HG03196 (cell line): ENCODE results near the gene CLCN7.

Experiments
- ATAC-seq: cut with Tn5 transposase; IDR thresholded peaks from one replicate; pipeline ENCODE4 v1.9.1; 2021; ENCODE audit not compliant: unreplicated experiment

The CLCN7 gene

DNA sequence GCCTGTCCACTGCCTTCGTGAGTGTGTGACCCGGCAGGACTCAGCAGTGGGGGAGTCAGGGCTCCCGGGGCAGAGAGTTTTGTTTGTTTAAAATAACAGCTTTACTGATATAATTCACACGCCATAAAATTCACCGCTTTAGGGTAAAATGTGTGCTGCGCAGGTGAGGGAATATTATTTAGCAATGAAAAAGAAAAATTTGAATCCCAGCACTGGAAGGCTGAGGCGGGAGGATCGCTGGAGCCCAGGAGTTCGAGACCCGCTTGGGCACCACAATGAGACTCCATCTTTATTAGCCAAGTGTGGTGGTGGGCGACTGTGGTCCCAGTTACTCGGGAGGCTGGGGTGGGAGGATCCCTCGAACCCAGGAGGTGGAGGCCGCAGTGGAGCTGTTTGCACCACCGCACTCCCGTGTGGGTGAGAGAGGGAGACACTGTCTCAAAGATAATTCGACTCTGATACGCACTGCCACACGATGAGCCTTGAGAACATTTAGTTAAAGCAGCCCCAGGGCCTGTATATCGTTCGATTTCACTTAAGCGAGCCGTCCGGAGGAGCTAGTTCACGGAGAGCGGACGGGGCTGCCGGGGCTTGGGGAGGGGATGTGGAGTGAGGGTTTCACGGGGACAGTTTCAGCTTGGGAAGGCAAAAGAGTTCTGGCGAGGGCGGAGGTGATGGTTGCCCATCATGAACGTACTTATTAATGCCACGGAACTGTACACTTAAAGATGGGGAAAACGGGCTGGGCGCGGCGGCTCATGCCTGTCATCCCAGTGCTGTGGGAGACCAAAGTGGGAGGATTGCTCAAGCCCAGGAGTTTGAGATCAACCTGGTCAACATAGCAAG is 28.5 kb upstream of the CLCN7 start:
- no peak for ATAC-seq

DNA sequence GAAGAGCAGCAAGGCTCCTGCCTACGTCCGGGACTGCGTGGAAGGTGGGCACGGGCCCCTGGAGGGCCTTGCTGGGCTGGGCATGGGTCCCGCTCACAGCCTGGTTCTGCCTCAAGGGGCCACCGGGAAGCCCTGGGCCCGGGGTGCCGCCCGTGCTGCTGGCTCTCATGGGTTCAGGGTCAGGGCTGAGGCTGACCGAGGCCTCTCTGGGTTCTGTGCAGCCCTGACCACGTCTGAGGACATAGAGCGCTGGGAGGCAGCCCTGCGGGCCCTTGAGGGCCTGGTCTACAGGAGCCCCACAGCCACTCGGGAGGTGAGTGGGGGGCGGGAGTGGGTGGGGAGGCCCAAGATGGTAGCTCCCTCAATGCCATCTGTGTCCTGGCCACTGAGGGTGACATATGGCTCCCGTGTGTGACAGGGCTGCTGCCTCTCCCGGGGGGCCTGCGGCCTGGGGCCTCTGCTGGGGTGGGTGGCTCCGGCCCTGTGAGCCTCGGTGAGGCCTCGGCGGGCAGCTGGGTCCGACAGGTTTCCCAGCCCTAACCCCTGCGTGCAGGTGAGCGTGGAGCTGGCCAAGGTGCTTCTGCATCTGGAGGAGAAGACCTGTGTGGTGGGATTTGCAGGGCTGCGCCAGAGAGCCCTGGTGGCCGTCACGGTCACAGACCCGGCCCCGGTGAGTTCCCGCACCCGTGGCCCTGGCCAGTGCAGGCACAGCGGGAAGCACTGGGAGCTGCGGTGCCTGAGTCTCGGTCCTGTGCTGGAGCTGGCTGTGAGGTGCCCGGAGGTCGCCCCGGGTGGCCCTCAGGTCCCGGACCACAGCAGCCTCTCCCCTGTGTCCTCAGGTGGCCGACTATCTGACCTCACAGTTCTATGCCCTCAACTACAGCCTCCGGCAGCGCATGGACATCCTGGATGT is 27.5 kb upstream of the CLCN7 start:
- ATAC-seq = no peak

DNA sequence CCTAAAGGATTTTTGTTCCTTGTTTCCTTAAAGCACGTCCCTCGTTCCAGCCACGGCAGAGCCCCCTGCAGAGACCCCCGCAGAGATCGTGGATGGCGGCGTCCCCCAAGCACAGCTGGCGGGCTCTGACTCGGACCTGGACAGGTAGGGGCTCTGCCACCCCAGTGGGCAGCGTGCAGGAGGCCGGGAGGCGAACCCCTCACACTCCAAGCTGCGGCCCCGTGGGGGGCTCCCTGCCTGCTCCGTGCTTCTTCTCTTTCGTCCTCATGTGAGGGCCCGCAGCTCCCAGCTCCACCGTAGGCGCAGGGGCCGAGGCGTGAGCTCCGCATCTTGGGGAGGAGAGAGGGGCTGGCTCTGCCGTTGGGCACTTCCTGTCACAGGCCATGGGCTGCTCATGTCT is 26.8 kb upstream of the CLCN7 start:
- ATAC-seq = no peak

DNA sequence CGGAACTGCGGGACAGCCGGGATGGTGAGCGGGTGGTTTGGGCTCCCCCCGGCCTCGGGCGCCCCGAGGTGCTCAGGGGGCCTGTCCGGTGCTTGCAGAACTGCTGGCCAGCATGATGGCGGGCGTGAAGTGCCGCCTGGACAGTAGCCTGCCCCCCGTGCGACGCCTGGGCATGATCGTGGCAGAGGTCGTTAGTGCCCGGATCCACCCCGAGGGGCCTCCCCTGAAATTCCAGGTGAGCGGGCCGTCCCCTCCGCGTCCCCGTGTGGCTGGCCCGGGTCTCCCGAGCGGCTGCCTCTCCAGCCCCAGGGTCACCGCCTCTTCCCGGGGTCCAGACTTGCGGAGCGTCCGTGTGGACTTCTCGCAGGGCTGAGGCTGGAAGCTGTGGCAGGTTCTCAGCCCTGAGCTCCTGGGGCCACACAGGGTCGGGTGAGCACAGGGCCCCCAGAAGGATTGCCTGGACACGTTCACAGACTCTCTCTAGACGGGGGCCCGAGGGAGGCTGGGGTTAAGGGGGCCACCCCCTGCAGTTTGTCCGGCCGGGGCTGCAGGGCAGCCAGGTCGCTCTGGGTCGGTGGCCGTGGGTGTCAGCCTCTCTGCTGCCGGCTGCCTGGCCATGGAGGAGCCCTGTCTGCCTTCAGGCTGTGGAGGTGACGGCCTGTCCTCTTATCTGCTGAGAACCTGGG is 25.8 kb upstream of the CLCN7 start:
- ATAC-seq = no peak

DNA sequence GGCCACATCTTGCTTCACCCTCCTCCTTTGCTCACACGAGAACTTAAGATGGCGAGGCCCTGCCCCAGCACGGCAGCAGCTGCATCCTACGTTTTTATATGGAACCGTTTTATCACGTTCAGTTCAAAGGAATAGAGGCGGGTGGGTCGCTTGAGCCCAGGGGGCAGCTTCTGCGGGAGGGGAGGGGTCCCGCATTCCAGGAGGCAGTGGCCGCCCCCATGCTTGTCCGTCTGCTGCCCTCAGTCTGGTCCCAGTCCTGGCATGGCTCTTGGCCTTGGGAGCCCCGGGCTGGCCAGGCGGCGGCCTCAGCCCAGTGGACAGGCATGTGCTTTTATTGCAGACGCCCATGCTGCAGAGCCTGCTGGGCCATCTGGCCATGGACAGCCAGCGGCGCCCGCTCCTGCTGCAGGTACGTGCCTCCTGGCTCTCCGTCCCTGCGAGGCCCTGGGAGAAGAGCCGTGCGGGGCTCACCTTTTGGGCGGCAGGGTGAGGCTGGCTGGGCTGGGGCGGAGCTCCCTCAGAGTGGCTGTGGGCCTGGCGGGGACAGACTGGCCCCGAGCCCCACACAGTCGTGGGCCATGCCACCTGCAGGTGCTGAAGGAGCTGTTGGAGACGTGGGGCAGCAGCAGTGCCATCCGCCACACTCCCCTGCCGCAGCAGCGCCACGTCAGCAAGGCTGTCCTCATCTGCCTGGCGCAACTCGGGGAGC is 25.1 kb upstream of the CLCN7 start:
- no peak for ATAC-seq

DNA sequence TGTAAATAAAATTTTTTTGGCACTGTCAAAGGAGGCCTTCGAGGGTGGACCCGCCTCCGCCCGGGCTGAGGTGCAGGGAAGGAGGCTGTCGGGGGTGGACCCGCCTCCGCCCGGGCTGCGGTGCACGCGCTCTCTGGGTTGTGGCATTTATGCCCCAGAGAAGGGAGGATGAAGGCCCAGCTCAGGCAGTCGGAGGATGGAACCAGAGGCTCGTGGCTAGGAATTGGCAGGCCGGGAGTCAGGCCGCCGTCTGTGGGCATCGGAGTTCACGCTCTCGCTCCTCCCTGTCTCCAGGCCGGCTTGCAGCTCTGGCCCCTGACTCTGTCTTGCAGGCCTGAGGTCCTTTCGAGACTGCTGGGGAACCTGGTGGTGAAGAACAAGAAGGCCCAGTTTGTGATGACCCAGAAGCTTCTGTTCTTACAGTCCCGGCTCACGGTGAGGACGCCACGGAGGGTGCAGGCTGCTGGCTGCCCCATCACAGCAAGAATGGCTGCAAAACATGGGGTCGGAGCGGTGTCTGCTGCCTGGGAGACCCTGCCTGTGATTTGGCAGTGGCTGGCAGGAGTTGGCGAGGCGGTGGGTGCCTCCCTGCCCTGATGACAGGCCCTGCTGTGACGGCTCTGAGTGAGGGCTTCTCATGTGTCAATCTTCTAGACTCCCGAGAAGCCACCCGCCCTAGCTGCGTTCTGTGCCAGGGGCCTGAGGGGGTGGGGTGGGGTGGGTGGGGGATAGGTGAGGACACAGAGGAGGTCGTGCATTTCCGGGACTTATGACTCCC is 24.3 kb upstream of the CLCN7 start:
- ATAC-seq = no peak

DNA sequence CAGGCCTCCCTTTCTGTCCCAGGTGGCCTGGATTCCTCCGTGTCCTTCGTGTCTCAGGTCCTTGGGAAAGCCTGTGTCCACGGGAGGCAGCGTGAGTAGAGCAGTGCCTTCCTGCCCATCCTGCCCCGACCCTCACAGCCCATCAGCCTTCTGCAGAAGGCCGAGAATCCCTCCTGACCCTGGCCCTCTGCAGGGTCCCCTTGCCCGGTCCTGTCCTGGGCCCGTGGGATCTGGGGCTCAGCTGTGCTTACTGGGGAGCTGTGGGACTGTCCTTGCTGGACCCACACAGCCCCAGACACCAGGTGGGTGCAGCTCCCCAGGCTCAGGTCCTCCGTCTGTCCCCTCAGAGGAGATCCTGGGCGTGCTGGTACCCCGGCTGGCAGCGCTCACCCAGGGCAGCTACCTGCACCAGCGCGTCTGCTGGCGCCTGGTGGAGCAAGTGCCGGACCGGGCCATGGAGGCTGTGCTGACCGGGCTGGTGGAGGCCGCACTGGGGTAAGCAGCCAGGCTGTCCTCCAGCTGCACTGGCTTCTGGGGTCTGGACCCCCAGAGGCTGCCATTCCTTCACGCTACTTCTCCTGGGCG is 22.3 kb upstream of the CLCN7 start:
- no peak for ATAC-seq

DNA sequence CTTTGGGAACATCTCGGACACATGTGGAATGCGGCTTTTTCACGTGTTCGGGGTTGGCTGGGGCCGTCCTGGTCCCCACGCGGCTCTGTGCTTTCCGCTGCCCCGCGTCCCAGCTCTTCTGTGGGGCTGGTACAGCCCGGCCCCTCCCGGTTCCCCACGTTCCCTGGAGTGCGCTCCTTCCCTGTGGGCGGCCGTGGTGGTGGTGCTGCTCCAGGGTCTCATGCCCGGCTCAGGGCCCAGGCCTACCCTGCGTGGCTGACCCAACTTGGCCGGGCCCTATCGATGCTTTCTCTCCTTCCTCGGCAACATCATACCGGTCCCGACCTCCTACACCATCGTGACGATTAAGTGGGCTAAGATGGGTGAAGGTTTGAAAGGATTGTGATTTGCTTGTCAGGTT is 21.6 kb upstream of the CLCN7 start:
- ATAC-seq = no peak

DNA sequence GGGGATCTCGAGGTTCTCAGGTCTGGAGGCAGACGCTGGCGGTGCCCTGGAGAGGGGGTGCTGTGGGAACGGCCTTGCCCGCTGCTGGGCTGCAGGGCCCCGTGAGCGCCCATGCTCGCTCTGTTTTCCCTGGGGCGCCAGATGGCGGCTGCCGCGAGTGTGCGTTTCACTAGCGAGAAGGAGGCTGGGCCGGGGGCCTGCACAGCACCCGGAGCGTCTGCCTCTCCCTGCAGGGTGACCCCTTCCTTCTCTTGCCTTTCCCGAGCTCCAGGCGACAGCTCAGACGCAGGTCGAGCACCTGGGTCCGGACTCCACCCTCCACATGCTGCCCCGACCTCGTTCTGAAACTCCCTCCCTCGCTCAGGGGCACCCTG is 21.0 kb upstream of the CLCN7 start:
- no peak for ATAC-seq

DNA sequence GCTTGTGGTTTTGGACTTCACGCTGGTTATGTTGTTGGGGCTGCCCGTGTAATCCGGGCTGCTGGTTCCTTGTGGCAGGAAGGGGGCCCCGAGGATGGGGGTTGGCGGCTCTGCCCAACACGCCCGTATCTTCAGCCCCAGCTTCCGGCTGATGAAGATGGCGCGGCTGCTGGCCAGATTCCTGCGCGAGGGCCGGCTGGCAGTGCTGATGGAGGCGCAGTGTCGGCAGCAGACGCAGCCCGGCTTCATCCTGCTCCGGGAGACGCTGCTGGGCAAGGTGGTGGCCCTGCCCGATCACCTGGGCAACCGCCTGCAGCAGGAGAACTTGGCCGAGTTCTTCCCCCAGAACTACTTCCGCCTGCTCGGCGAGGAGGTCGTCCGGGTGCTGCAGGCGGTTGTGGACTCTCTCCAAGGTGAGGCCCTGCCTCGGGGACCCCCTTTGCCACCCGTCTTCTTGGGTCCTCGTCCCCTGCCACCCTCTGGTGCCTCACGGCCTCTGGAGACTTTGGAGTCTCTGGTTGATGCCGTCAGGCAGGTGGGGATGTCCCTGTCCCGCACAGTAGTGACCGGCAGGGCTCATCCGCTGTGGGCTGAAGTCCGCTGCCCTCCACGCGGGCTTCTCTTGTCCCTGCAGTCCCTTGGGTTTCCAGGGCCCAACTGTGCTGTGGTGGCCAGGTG is 20.5 kb upstream of the CLCN7 start:
- no peak for ATAC-seq

DNA sequence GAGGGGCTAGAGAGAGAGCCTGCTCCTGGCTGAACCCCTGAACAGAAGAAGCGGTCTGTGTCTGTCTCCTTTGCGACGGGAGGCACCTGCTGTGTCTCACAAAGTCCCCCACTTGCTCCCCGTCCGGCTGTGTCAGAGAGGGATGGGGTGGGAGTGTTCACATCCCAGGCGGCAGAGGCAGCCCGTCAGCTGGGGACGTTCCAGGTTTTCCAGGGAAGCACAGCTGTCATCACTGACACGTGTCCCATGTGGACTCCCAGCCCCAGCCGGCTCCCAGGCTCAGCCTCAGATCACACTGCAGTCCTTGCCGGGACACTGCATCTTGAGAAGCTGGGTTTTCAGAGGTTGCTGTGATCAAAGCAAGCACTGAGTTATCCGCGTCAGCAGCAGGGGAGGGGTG is 19.9 kb upstream of the CLCN7 start:
- no peak for ATAC-seq

DNA sequence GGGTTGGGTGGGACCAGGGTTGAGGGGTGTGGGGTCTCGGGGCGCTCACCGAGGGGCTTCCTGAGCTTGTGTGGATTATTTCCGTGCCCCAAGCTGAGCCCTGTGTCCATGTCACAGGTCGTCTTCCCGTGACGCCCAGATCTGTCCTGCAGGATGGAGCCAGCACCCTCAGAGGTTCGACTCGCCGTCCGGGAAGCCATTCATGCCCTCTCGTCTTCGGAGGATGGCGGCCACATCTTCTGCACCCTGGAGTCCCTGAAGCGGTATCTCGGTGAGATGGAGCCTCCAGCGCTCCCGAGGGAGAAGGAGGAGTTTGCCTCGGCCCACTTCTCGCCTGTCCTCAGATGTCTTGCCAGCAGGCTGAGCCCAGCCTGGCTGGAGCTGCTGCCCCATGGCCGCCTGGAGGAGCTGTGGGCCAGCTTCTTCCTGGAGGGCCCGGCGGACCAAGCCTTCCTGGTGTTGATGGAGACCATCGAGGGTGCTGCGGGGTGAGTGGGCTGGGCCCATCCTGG is 19.4 kb upstream of the CLCN7 start:
- ATAC-seq = no peak

DNA sequence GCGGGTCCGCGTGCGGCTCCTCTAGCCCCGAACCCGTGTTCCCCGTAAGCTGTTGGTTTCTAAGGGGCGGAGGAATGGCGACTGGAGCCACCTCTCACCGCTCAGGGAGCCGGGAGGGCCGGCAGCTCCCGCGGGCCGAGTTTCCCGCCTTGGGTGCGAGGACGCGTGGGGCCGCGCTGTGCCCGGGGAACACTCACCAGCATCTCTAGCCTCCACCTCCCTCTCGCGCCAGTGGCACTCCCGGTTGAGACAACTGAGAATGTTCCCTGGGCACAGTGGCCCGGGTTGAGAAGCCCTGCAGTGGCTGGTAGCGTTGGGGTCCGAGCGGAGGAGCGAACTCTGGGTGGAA is 18.9 kb upstream of the CLCN7 start:
- ATAC-seq = no peak

DNA sequence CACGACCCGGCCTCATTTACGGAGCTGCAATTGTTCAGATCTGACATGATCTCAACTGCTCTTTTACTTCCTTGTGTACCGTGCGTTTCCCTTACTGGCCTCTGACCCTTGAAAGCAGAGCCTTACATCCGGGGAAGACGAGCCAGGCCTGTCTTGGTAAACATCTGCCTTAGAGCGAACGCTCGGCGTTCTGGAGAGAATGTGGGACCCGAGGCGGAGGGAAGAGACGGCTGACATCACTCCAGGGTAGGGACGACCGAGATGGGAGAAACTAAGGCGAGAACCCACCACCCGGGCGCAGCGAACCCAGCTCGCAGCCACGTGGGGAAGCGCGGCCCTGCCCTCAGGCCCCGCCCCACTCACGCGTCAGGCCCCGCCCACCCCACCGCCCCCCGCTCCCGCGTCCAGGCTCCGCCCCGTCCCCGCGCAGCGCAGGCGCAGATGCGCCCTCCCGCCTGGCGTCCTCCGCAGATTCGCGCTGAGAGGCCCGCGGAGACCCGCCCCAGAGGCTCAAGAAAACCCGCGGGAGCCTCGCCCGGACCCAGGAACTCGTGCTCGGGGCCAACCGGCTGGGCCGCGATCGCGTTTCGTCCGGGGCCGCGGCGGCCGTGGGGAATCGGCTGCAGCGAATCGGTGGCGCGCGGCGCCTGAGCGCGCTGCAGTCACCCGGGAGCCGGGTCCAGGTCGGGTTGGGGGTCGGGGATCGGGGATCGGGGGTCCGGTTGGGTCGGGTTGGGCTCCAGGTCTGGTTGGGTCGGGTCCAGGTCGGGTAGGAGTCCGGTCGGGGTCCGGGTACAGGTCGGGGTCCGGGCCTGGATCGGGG is 18.3 kb upstream of the CLCN7 start, which contains the start of gene TELO2:
Gene TELO2, plus strand, starts transcription at position 438 of the 823 bp plus-strand sequence. CDS start 922 bp downstream, outside the sequence.
- ATAC-seq = peak; percentile 49

DNA sequence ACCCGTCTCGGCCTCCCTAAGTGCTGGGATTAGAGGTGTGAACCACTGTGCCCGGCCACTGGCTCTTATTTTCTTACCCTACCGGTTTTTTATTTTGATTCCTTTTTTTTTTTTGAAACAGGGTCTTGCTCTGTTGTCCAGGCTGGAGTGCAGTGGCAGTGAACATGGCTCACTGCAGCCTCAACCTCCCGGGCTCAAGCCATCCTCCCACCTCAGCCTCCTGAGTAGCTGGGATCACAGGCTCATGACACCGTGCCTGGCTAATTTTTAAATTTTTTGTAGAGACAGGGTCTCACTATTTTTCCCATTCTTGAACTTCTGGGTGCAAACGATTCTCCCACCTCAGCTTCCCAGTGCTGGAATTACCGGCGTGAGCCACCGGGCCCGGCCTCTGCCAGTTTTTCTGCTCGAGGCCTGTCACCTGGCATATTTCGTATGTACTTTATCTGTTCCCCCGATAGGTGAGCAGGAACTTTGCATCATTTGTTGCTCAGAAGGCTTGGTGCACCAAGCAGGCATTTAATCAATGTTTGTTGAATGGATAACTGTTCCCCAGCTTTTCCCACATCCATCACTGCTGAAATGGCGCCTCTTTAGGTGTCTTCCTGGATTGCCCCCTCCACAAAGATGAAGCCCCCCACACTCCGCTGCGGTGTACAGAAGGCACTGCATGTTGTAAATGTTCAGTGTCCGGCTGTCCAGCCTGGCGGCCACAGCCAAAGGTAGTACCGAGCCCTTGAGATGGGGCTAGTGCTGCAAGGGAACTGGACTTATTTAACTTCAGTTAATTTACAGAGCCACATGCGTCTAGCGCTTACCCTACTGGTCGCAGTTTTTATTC is 17.5 kb upstream of the CLCN7 start:
- no peak for ATAC-seq

DNA sequence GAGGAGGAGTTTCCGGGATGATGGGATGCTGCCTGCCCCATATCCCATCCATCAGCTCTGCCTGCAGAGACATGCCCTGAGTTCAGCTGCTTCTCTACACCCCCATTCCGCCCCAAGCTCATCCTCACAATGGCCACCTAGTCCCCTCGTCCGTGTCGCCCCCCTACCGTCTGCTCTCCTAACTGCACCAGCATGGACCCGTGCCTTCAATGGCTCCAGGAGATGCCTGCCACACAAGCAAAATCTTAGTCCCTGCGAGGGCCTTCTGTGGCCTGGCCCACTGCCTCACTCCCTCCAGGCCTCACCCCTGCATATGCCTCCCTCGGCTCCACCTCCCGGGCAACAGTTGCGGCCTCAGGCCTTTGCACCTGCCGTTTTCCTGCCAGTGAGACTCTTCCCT is 16.5 kb upstream of the CLCN7 start:
- no peak for ATAC-seq

DNA sequence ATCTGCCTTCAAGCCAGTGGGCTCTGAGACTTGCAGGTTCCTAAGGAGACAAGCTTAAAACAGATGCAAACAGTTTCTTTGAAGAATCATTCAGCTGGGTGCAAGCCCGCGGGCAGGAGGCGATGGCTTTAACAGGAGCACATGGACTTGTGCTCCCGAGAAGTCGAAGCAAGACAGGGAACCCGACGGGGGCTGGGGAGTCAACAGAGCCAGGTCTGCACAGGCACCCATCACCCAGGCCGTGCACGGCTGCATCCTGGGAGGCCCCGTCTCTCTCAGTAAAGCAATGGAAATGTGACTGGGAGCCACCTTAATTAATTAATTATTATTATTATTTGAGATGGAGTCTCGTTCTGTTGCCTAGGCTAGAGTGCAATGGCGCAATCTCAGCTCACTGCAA is 14.2 kb upstream of the CLCN7 start:
- ATAC-seq = no peak
